Large intestine (tissue), 3 donors: ENCODE measurements around the gene ITPKB. TPM values are rescaled to one million over a fixed set of nuclear protein-coding genes. Genes with fewer than 3 reads are reported as not detected.

Source experiments
- DNase-seq, 2 donors: peaks; one replicate each; pipeline versions ENCODE4 v3.0.0 to v3.0.0-alpha.2; 2013
- H3K27ac ChIP-seq: one replicate; pipeline ENCODE4 v1.5.1; 2013; ENCODE audit warnings: low read length
- H3K27me3 ChIP-seq: 2 replicates; pipeline ENCODE4 v1.6.1; 2013; ENCODE audit warnings: low read length; ENCODE audit not compliant: control insufficient read depth, insufficient read depth
- H3K36me3 ChIP-seq: 2 replicates; pipeline ENCODE4 v1.6.1; 2013; ENCODE audit warnings: low read length; ENCODE audit not compliant: control insufficient read depth, insufficient read depth
- H3K4me1 ChIP-seq: one replicate; pipeline ENCODE4 v1.6.1; 2013; ENCODE audit warnings: low read length; ENCODE audit not compliant: control insufficient read depth, insufficient read depth
- H3K4me3 ChIP-seq: one replicate; pipeline ENCODE4 v1.5.1; 2013; ENCODE audit warnings: low read length
- H3K9me3 ChIP-seq: one replicate; pipeline ENCODE4 v1.6.1; 2013; ENCODE audit warnings: mild to moderate bottlenecking, low read depth, low read length, moderate library complexity; ENCODE audit not compliant: control insufficient read depth
- WGBS: methylation state at CpG from one replicate; pipeline ENCODE4 v1.1.5; 2013; ENCODE audit warnings: low lambda C conversion rate; ENCODE audit not compliant: insufficient coverage; 5-methylcytosine and 5-hydroxymethylcytosine counted together
- polyA plus RNA-seq: library from polyadenylated mRNA; unstranded; fragments of 120-200 nt; gene quantifications from one replicate; pipeline ENCODE4 v1.2.1, GENCODE V29; 2013

The ITPKB gene
- polyA plus RNA-seq, 1 donor, result 13.0 TPM

DNA sequence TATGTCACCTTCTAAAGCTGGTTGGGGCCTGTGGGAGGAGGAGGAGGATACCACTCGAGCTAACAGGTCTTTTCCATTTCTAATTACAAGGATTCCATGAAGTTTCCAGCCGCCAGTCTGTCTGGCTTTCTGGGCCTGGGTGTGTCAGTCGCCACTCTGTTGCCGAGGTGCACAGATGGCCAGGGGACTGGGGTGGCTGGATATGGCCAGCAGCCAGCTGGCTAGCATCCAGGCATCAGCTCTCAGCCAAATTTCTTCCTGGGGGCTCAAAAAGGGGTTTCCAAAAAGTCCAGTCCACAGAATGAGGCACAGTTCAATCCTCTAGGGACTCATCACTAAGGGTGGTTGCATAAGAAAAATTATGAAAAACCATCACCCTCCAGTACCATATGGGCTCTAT lies 32.4 kb downstream of the ITPKB start:
- peaks cover 12% of the 10 kb centered on the region for H3K4me1 ChIP-seq
- no peak overlapping the region for H3K27ac ChIP-seq
- no CpG with 5 or more reads among the region's 4 CpGs for WGBS

DNA sequence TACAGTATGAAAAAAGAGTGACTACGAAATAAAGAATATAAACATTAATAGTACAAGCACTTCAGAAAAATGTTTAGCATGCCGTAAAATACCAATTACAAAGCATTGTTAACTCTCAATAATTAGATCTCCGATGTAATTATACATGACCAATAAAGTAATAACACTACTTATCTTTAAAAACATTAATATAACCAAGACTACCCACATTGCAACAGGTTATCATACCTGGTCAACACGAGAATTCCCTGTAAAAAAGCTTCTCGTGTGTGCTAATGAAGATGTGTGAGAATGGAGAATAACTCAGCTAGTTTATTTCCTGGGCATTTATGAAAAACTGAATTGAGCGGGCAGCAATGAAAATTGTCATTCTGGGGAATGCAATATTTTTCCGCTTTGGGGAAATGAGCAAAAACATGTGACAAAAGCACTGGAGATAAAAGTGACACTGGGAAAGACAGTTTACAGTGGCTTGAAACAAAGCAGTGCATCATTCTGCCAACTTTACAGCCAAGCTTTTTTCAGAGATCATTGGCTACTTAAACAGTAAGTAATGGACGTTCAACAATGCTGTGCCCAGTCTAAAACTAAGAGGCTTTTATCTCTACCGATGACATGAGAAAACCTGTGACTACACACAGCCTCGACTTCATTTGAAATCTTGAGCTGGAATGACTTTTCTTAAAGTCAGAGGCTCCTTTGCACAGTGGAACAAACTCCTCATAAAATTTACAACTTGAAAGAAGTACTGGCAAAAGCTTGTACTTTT lies 34.7 kb downstream of the ITPKB start:
- H3K27me3 ChIP-seq, result no peaks in the 10 kb centered on the region
- no peak overlapping the region for H3K4me3 ChIP-seq
- no peaks in the 10 kb centered on the region for H3K36me3 ChIP-seq
- WGBS, result 93% methylated on average over 3 of the region's 10 CpGs
- H3K27ac ChIP-seq, result no peak overlapping the region
- DNase-seq, result no peak
- peaks cover 9% of the 10 kb centered on the region for H3K4me1 ChIP-seq
- no peaks in the 10 kb centered on the region for H3K9me3 ChIP-seq

More for the DNA sequence above, 32.4 kb downstream of the ITPKB start:
- Histone ChIP-seq H3K27me3 (no peaks in the 10 kb centered on the region), H3K36me3 (no peaks in the 10 kb centered on the region), H3K9me3 (no peaks in the 10 kb centered on the region), H3K4me3 (no peak overlapping the region)
- no peak for DNase-seq

DNA sequence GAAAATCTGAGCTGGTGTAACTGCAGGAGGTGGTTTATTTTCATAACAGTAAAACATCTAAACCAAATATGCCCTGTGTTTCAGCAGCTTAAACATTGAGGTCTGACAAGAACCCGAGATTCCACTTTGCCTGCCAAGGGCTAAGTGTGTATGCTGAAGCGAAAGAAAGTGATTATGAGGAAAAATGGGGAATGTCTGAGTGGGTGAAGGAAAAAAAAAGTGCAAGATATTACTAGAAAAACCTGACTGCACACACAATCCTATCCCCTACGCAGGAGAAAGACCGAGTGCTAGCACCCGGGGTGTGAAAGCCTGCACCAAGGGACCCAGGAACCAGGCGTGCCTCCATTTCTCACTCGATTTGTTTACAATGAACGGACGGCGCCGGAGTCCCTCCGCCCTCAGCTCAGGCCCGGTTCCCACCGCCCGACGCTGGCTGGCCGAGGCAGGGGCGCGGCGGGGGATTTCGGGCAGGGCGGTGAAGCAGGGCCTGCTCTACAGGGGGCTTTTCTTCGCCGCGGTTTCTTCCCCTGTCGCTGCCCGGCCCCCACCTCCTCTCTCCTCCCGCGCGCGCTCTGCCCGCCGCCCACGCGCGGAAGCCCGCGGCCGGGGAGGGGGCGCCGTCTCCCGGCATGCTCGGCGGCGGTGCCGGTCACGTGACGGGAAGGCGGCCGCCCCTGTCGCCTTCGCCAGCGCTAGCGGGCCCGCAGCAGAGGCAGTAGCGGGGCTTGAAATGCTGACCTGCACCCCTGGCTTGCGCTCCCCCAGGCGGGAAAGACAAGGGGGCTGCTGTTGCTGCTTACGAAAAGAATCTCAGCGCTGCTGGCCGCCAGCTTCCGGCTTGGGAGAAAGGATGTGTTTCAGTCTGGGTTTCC lies 35.9 kb downstream of the ITPKB start:
- peak overlapping the region; percentile 75 for H3K4me3 ChIP-seq
- H3K9me3 ChIP-seq, result no peaks in the 10 kb centered on the region
- 0% methylated on average over 2 of the region's 62 CpGs for WGBS
- H3K27ac ChIP-seq, result peak overlapping the region; percentile 94
- peak in 1 of 2 donors; percentile 85 for DNase-seq
- H3K36me3 ChIP-seq, result peaks cover 4% of the 10 kb centered on the region
- peaks cover 9% of the 10 kb centered on the region for H3K4me1 ChIP-seq
- H3K27me3 ChIP-seq, result no peaks in the 10 kb centered on the region

DNA sequence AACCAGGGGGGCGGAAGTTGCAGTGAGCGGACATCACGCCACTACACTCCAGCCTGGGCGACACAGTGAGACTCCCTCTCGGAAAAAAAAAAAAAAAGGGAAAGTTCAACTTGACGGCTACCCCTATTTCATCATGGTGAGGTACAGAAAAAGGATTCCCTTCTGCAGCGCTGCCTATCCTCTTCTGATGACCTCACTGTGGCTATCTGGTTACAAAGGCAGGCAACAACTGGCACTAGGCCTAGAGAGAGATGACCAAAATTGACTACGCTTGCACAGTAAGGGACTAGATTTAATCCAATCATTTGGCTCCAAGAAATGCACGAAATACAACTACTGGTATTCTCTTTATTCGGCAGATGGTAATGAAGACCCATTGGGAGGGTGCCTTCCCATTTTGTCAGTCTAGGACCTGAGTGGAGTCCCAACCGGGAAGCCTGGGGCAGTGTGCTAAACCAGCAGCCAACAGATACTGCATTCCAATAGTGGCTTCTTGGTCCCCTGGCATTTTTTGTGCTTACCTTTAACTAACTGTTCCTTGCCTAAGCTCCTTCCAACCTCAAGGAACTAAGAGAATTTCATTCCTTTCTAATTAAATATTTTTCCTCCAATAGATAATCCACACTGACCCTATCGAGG lies 36.6 kb downstream of the ITPKB start:
- no peak for DNase-seq
- no CpG with 5 or more reads among the region's 12 CpGs for WGBS
- peaks cover 4% of the 10 kb centered on the region for H3K36me3 ChIP-seq
- no peaks in the 10 kb centered on the region for H3K9me3 ChIP-seq
- H3K27me3 ChIP-seq, result no peaks in the 10 kb centered on the region
- peak overlapping the region; percentile 94 for H3K27ac ChIP-seq
- H3K4me1 ChIP-seq, result peaks cover 9% of the 10 kb centered on the region
- H3K4me3 ChIP-seq, result peak overlapping the region; percentile 75

DNA sequence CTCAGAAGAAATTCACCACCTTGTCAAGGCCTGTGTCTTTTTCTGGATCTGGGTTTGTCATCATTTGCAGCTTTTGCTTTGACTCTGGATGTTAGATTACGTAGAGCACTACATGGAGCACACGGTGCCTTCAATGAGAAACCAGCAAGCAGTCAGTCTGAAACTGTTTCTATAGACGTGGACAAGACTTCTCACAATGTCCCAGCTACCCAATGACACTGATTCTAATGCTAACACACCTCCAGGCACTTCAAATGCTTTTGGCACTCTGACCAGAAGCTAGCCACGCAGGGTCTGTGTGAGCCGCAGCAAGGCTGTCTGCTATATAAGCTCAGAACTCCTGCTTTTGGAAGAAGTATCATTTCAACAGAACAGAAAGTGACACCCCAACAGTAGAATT lies 38.2 kb downstream of the ITPKB start:
- H3K4me1 ChIP-seq, result peaks cover 9% of the 10 kb centered on the region
- no CpG with 5 or more reads among the region's 5 CpGs for WGBS
- H3K27me3 ChIP-seq, result no peaks in the 10 kb centered on the region
- H3K4me3 ChIP-seq, result no peak overlapping the region
- H3K9me3 ChIP-seq, result no peaks in the 10 kb centered on the region
- H3K27ac ChIP-seq, result no peak overlapping the region
- no peak for DNase-seq
- peaks cover 4% of the 10 kb centered on the region for H3K36me3 ChIP-seq

GRCh38 chr1:226699166-226699565 lies 39.9 kb downstream of the ITPKB start:
- no CpG with 5 or more reads among the region's 7 CpGs for WGBS

DNA sequence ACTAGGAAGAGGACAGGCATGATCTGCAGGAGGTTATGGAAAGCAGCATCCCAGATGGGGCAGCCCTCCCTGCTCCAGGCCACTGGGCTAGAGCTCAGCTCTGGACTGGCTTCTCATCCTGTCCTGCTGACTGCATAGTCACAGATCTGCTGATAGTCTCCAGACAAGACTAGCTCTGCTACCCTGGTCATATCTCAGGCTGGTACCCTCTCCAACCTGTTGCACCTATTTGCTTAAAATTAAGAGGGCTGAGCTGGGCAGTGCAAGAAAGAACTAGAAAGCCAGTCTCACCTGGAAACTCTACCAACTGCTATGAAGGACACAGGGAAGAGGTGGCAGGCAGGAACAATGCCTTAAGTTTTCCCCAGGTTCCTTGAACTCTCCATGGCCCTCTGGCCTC lies 40.4 kb downstream of the ITPKB start:
- Histone ChIP-seq H3K27ac (no peak overlapping the region), H3K36me3 (peaks cover 4% of the 10 kb centered on the region), H3K4me3 (no peak overlapping the region), H3K4me1 (peaks cover 6% of the 10 kb centered on the region), H3K27me3 (no peaks in the 10 kb centered on the region), H3K9me3 (no peaks in the 10 kb centered on the region)
- DNase-seq, result no peak

More at GRCh38 chr1:226699166-226699565, 39.9 kb downstream of the ITPKB start:
- no peak for DNase-seq
- H3K4me3 ChIP-seq, result no peak overlapping the region
- H3K36me3 ChIP-seq, result peaks cover 4% of the 10 kb centered on the region
- peaks cover 9% of the 10 kb centered on the region for H3K4me1 ChIP-seq
- no peaks in the 10 kb centered on the region for H3K9me3 ChIP-seq
- H3K27me3 ChIP-seq, result no peaks in the 10 kb centered on the region
- no peak overlapping the region for H3K27ac ChIP-seq

DNA sequence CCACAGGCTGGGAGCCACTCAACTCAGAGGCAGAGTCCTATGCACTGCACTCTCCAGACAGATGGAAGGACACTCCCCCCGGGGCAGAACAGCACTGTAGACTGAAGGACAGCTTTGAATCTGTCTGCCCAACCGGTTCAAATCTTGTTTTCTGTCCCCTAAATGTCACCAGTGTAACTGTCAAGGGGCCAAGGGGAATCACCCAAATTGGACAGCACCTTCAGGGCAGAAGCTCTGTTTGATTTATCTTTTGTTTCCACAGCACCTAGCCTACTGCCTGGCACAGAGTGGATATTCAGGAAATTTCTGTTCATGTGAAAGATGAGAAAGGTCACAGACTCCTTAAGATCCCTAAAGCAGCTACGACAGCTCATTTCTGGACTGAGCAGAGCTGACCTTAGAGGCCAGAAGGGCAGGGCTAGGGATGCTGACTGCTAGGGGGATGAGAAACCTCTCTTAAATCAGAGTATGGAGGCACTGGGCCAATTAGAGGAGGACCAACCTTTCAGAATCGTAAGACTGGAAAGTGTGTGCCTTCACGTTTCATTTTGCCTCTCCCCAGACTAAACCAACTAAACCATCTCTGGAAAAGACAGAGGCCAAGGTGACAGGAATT lies 41.0 kb downstream of the ITPKB start:
- no peak overlapping the region for H3K27ac ChIP-seq
- H3K4me3 ChIP-seq, result no peak overlapping the region
- peaks cover 6% of the 10 kb centered on the region for H3K4me1 ChIP-seq
- H3K36me3 ChIP-seq, result peaks cover 4% of the 10 kb centered on the region
- H3K27me3 ChIP-seq, result no peaks in the 10 kb centered on the region
- H3K9me3 ChIP-seq, result no peaks in the 10 kb centered on the region
- no peak for DNase-seq
- no CpG with 5 or more reads among the region's 5 CpGs for WGBS

DNA sequence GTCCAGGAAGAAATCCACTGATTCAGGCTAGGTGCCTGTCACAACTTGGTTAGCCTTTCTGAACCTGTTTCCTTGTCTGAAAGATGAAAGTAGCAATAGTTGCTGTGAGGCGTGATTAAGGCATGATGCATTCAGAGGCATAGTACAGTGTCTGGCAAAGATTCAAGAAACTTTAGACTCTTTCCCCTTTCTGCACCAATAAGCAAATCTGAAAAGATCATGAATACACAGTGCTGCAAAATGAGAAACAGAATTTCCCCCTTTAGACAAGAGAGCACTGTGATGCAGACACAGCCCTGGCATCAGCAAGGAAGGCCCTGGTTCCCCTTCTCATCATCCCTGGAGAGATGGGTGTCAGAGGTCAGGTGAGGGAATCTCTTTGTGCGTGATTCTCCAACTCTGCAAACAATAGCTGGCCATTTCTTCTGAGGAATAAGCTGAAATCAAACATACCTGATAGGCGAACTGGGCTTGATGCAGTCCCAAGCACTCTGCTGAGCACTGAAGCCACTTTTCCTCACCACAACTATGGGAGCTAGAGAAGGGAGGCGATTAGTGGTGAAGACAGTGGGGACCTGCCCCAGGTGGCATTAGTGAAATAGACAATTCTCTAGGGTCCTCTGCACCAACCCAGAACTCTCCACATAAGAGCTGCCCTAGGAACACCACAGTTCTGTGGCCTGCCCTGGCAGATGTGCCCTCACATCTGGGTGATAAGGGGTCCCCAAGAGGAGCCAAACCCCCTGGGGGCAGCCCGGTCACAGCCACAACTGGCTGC lies 41.7 kb downstream of the ITPKB start:
- no CpG with 5 or more reads among the region's 5 CpGs for WGBS
- peaks cover 2% of the 10 kb centered on the region for H3K4me1 ChIP-seq
- DNase-seq, result peak in 1 of 2 donors; percentile 59

More for the DNA sequence above, 41.7 kb downstream of the ITPKB start:
- Histone ChIP-seq H3K36me3 (peaks cover 4% of the 10 kb centered on the region), H3K4me3 (no peak overlapping the region), H3K9me3 (no peaks in the 10 kb centered on the region), H3K27me3 (no peaks in the 10 kb centered on the region), H3K27ac (no peak overlapping the region)
